GM08714 (cell line): ENCODE results near the gene TREML1.
"Not testable (repeated sequence)": the region's sequence is repeated elsewhere in the genome, so short reads cannot be mapped to it uniquely, and the experiment has no call there.

Experiments
- H3K4me3 ChIP-seq: fragments of 200-500 bp; sonication (Bioruptor generic); 2 replicates; pipeline ENCODE4 v1.5.1; 2014; ENCODE audit warnings: mild to moderate bottlenecking, low read length, inconsistent platforms
- ZNF274 ChIP-seq: IDR thresholded peaks from 2 replicates; pipeline ENCODE4 v1.6.1; 2012; ENCODE audit warnings: mild to moderate bottlenecking, low read depth, low read length

TREML1 gene

GRCh38 chr6:41153992-41154625, at the start of gene TREML1:
Gene TREML1 (minus strand): TSS chr6:41154347. CDS start chr6:41154288, 59 bp downstream.
- H3K4me3 ChIP-seq = no peak within 1 kb of the TSS
- no peak for TF ChIP-seq ZNF274

GRCh38 chr6:41201764-41202173, 47.6 kb upstream of the TREML1 start:
- no peak for TF ChIP-seq ZNF274
- H3K4me3 ChIP-seq = no peak overlapping the region; the same call in 1 of the 2 replicates

GRCh38 chr6:41200901-41201763, 47.0 kb upstream of the TREML1 start, which contains the start of gene TREML2:
Gene TREML2 (minus strand): TSS chr6:41201149. CDS start chr6:41201008, 141 bp downstream.
- no peak for TF ChIP-seq ZNF274
- H3K4me3 ChIP-seq = peak within 1 kb of the TSS; percentile 21; the same call in 1 of the 2 replicates

- no peak for TF ChIP-seq ZNF274
- peak overlapping the region; percentile 21; the same call in 1 of the 2 replicates for H3K4me3 ChIP-seq
Observed at GRCh38 chr6:41200296-41200900, 46.3 kb upstream of the TREML1 start.

- TF ChIP-seq ZNF274 = no peak
- H3K4me3 ChIP-seq = no peak overlapping the region; the same call in 1 of the 2 replicates
Observed at GRCh38 chr6:41199552-41200246, 45.6 kb upstream of the TREML1 start.

- H3K4me3 ChIP-seq = no peak overlapping the region
- TF ChIP-seq ZNF274 = no peak
Observed at GRCh38 chr6:41197234-41197633, 43.1 kb upstream of the TREML1 start.

- no peak overlapping the region for H3K4me3 ChIP-seq
- no peak for TF ChIP-seq ZNF274
Observed at GRCh38 chr6:41194386-41194785, 40.2 kb upstream of the TREML1 start.

GRCh38 chr6:41193884-41194283, 39.7 kb upstream of the TREML1 start:
- TF ChIP-seq ZNF274 = no peak
- no peak overlapping the region for H3K4me3 ChIP-seq

- TF ChIP-seq ZNF274 = no peak
- H3K4me3 ChIP-seq = no peak overlapping the region
Observed at GRCh38 chr6:41193171-41193734, 39.1 kb upstream of the TREML1 start.

- TF ChIP-seq ZNF274 = no peak
- H3K4me3 ChIP-seq = no peak overlapping the region
Observed at GRCh38 chr6:41191569-41191968, 37.4 kb upstream of the TREML1 start.

GRCh38 chr6:41190791-41191190, 36.6 kb upstream of the TREML1 start:
- TF ChIP-seq ZNF274 = no peak
- H3K4me3 ChIP-seq = no peak overlapping the region

GRCh38 chr6:41189967-41190366, 35.8 kb upstream of the TREML1 start:
- no peak overlapping the region for H3K4me3 ChIP-seq
- TF ChIP-seq ZNF274 = no peak

- not testable (repeated sequence) for H3K4me3 ChIP-seq
Observed at GRCh38 chr6:41189046-41189445, 34.9 kb upstream of the TREML1 start.
